ENCODE data around the gene KCNIP2. TPM values are rescaled to one million over a fixed set of nuclear protein-coding genes. Genes with fewer than 3 reads are reported as not detected.

KCNIP2 gene
- total RNA-seq, 4 donors from 2014 or later, result 3.5 to 11.6 (median 5.5) TPM

DNA sequence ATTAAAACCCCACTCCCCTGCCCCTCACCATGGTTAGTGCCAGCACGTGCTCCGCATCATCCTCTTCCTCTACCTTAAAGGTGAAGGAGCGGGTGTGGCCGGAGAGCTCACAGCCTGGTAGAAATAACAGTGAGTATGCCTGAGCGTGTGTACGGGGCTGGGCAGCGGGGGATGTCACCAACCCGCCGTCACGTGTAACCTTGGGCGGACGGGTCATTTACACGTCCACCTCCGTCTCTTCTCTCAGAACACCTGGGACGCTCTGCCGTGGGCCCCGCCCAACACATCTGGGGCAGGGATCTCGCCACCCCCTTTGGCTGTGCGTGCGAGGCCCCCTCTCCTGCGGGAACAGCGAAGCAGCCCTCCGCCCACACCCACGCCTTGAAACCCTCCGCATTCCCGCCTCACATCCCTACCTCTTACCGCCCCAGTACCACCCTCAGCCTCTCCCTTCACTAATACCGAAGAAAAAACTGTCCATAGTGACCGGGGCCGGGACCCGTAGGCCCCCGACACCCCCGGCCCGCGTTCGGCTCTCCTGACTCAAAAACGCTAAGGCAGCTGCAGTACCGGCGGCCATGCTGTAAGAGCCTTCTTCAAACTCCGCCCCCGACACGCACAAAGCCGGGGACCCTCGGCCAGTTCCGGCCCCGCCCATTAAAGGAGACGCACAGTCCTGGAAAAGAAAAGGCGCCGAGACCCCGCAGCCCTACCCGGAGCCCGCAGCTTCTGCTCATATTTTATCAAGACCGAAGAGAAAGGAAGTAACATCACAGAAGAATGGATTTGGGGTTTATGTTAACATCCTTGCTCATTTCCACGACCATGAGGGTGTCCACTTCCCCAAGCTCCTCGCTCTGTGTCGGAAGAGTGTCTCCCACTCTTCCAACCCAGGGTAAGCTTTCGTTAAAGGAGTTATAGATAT lies 60.5 kb downstream of the KCNIP2 start, which contains the start of gene NPM3:
TSS of gene NPM3 (minus strand) at position 636 of the 925 bp plus-strand sequence. CDS start at position 580, 56 bp downstream.
- H3K9me3 ChIP-seq, result no peaks in the 10 kb centered on the region
- peak within 1 kb of the TSS; percentile 3 to 68 (median 20) for H3K27ac ChIP-seq
- no peaks in the 10 kb centered on the region for H3K27me3 ChIP-seq
- H3K4me3 ChIP-seq, result peak within 1 kb of the TSS; percentile 51 to 60 (median 58)
- H3K4me1 ChIP-seq, result peaks cover 3 to 37% (median 16%) of the 10 kb centered on the region in 4 donors
- H3K36me3 ChIP-seq, result peaks cover 0 to 31% (median 0%) of the 10 kb centered on the region in 3 donors
- TF ChIP-seq POLR2A (IDR thresholded peaks at IDR 0.05), result no peak
- TF ChIP-seq, protein P1, sequence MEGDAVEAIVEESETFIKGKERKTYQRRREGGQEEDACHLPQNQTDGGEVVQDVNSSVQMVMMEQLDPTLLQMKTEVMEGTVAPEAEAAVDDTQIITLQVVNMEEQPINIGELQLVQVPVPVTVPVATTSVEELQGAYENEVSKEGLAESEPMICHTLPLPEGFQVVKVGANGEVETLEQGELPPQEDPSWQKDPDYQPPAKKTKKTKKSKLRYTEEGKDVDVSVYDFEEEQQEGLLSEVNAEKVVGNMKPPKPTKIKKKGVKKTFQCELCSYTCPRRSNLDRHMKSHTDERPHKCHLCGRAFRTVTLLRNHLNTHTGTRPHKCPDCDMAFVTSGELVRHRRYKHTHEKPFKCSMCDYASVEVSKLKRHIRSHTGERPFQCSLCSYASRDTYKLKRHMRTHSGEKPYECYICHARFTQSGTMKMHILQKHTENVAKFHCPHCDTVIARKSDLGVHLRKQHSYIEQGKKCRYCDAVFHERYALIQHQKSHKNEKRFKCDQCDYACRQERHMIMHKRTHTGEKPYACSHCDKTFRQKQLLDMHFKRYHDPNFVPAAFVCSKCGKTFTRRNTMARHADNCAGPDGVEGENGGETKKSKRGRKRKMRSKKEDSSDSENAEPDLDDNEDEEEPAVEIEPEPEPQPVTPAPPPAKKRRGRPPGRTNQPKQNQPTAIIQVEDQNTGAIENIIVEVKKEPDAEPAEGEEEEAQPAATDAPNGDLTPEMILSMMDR (IDR thresholded peaks at IDR 0.05), result no peak
- DNase-seq, result peak; percentile 83 to 92 (median 86)

DNA sequence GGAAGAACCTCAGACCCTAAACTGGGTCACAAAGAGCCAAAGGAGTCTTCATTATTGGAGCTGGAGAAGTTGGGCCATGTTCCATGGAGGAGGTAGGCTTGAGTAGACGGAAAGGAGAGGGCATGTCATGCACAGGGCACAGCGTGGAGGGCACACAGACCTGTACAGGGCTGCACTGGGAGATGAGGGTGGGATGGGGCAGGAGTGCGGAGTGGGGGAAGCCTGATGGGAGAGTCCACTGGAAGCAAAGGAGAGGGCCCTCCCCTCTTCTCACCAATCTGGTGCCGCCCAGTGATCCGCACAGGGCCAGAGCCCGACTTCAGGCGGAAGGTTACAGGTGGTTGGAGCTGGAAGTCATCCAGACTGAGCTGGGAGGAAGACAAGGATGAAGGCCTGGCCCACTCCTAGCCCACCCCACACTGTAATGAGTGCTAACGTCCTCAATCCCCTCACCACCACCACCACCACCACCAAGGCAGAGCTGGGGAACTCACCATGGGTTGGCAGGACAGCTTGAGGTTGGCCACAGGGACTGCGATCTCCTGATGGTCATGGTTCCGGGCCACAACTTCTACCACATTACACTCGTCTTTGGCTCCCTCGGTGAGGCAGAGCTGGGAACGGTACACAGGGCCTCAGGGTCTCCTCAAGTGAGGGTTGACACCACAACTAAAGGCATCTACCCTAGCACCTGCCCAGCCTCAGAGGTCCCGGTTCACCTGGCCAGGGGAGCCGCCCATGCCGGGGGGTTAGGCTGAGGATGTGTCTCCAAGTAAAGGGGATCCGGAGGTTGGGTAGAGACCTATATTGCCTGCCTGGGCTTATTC lies 61.4 kb downstream of the KCNIP2 start:
- Histone ChIP-seq H3K36me3 (peaks cover 0 to 22% (median 0%) of the 10 kb centered on the region in 3 donors), H3K27ac (no peak overlapping the region), H3K27me3 (peaks cover 0 to 4% of the 10 kb centered on the region in 2 donors), H3K9me3 (no peaks in the 10 kb centered on the region), H3K4me3 (peak overlapping the region; percentile 51 to 60 (median 58)), H3K4me1 (peaks cover 3 to 38% (median 16%) of the 10 kb centered on the region in 4 donors)
- no peak for TF ChIP-seq POLR2A (IDR thresholded peaks at IDR 0.05)
- TF ChIP-seq, protein P1 (IDR thresholded peaks at IDR 0.05), result no peak
- DNase-seq, result peak in 1 of 3 donors; percentile 42

DNA sequence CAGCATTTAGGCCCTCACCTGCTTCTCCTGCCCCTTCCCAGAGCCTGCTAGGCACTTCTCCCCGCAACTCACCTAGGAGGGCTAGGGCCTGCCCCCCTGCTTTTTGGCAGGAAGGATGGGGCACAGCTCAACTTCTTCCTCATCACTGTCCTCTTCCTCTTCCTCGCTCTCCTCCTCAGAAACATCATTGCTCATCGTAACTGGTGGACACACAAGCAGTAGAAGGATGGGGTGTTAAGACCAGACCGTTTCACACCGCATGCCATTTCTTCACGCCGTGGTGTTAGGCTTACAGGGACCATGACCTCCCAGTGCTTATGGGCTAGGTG lies 62.0 kb downstream of the KCNIP2 start:
- Histone ChIP-seq H3K36me3 (peaks cover 0 to 16% (median 0%) of the 10 kb centered on the region in 3 donors), H3K27ac (no peak overlapping the region), H3K4me1 (peaks cover 3 to 38% (median 16%) of the 10 kb centered on the region in 4 donors), H3K27me3 (peaks cover 0 to 10% of the 10 kb centered on the region in 2 donors), H3K9me3 (no peaks in the 10 kb centered on the region), H3K4me3 (no peak overlapping the region)
- peak in 1 of 3 donors; percentile 43 for DNase-seq
- no peak for TF ChIP-seq POLR2A (IDR thresholded peaks at IDR 0.05)
- TF ChIP-seq, protein P1 (IDR thresholded peaks at IDR 0.05), result no peak

DNA sequence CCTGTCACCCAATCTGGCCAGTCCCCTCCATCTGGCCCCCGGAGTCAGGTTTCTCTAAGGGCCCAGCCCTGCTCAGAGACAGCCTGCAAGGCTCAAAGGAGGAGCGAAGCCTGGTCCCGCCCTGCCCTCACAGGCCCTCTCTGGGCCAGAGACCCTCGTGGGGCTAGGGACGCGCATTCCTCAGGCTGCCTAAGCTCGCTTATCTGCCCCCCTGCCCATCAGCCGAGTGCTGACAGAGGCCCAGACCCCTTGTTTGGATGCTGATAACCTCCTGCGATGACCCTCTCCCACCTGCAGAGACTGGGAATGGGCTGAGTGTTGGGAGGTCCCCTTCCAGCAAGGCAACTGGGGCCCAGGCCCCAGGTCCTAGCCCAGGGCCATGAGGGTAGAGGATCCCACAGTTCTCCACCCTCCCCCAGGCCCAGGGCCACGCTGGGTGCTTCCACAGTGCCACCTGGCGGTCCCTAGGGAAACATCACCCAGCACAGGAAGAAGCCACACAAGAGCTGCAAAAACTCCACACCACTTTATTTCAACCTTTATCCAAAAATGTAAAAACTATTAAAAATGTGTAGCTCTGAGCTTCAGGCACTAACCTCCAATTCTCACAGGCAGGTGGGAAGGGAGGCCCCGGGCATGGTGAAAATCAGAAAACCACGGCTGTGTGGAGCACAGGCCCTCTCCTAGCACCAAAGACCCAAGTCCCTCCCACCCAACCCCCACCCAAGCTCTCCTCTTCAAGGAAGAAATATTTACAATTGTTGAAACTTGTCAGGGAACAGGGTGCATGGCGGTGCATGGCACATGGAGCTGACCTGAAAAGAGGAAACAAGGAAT lies 62.6 kb downstream of the KCNIP2 start:
- DNase-seq, result peak; percentile 38 to 80 (median 78)
- Histone ChIP-seq H3K27me3 (peaks cover 0 to 16% of the 10 kb centered on the region in 2 donors), H3K4me3 (no peak overlapping the region), H3K4me1 (peaks cover 3 to 44% (median 19%) of the 10 kb centered on the region in 4 donors), H3K36me3 (peaks cover 0 to 10% (median 0%) of the 10 kb centered on the region in 3 donors), H3K27ac (no peak overlapping the region), H3K9me3 (no peaks in the 10 kb centered on the region)
- TF ChIP-seq, protein P1 (IDR thresholded peaks at IDR 0.05), result peak; percentile 63 to 94 (median 86)
- TF ChIP-seq POLR2A (IDR thresholded peaks at IDR 0.05), result no peak

Data from Peyer's patch (tissue), 4 donors.